22Rv1 (cell line): Measurements from ENCODE around the gene BMAL1.
"Not testable (repeated sequence)": the region's sequence is repeated elsewhere in the genome, so short reads cannot be mapped to it uniquely, and the experiment has no call there.

Source experiments
- H3K27ac ChIP-seq: fragments of 450-650 bp; 2 replicates; pipeline ENCODE4 v1.5.1; 2017
- CTCF ChIP-seq: fragments of 450-650 bp; IDR thresholded peaks from 2 replicates; pipeline ENCODE4 v1.5.1; 2017; ENCODE audit warnings: mild to moderate bottlenecking
- ZFX ChIP-seq: fragments of 450-650 bp; IDR thresholded peaks from 2 replicates; pipeline ENCODE4 v1.6.1; 2017; ENCODE audit warnings: antibody characterized with exemption, borderline replicate concordance

The BMAL1 gene

DNA sequence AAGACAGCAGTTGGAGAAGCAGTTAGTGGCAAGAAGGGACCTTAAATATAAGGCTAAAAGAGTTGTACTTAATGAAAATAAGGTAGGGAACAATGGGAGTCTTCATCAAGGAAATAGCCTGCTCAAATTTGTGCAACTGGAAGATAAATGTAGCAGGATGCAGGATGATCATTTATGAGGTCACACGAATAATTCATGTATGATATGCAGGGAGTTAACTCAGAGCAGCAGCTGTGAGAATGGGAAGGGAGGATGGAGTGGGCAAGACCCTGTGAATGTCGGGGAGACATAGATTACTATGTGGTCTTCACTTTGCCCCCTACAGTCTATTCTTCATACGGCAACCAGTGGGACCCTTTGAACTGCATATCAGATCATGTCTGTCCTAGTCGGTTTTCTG is 25.2 kb upstream of the BMAL1 start:
- H3K27ac ChIP-seq = no peak overlapping the region
- TF ChIP-seq CTCF (no peak), ZFX (no peak)

DNA sequence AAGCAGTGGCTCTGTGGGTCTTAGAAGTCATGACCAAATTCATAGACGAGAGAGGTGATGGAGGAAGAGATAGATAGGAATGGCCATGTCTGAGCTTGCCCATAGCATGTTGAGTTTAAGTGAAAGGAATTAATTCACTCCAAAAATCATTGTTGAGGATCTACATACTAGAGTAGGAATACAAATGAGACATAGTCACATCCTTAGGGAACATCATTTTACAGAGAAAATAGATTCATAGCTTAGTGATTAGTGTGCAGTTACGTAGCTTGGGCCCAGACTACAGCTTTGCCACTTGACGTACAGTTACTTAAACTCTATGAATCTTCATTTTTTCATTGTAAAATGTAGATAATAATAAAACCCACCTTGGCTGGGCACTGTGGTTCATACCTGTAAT is 21.4 kb upstream of the BMAL1 start:
- TF ChIP-seq ZFX (no peak), CTCF (no peak)
- no peak overlapping the region for H3K27ac ChIP-seq

- H3K27ac ChIP-seq = not testable (repeated sequence)
These were observed 19.5 kb upstream of the BMAL1 start for GRCh38 chr11:13258061-13258460.

DNA sequence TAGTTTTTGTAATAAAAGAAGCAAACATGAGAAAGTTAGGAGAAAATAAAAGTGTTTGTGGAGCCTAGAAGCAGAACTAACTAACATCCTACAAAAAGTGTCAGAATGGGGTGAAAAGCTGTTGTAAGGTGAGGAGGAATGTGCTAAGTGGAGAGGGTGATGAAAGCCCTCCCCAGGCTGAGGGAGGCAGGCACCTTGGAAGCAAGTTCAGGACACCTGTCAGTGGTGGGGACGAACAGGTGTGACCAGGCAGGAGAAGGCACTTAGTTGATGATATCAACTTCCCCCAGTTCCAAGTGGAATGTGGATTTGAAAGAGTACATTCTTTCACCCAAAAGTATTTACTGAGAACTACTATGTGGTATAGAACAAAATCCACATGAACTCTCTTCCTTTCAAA is 18.7 kb upstream of the BMAL1 start:
- TF ChIP-seq ZFX (no peak), CTCF (no peak)
- H3K27ac ChIP-seq = no peak overlapping the region

DNA sequence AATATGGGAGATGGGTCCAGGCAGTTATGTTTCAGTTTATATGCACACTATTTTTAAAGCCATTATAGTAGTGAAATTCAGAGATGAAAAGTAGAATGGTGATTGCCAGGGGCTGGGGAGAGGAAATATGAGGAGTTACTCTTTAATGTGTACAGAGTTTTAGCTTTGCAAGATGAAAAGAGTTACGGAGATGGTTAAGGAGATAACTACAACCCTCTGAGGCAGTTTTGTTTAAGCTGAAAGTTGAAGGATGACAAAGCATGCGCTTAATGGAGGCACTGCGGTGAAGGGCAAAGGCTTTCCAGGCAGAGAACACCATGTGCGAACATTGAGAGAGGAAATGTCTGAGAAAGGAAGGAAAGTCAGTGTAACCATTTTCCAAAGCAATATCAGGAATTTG is 18.2 kb upstream of the BMAL1 start:
- no peak for TF ChIP-seq ZFX
- H3K27ac ChIP-seq = no peak overlapping the region

DNA sequence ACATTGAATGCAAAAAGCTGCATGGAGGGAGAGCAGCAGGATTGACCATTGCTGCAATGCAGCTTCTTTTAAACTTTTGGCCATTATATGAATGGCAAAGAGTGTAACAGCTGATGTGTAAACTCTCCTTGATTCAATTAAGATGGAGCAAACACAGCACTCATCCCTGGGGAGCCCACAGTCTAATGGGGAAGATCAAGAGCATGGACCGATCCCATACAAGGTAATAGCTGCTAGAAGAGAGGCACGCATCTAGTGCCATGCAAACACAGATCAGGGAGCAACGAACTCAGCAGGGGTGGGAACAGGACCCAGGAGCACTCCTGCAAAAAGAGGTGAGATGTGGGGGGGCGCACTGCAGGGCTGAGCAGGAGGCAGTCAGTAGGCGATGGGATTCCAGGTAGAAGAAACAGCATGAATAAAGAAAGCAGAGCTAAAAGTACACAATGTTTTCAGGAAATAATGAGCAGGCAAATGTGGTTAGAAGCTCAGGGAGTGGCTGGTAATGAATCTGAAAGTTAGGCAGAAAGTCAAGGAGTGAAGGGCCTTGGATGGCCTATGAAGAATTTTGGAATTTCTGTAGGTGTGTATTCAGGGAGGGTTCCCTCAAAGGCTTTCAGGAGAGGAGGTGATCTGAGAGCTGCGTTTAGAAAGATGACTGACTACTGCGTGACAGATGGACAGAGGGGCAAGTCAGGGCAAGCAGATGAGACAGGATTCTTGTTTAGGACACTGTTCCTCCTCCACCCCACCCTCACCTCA is 17.2 kb upstream of the BMAL1 start:
- no peak overlapping the region for H3K27ac ChIP-seq

GRCh38 chr11:13260963-13261588 is 16.5 kb upstream of the BMAL1 start:
- TF ChIP-seq ZFX (no peak), CTCF (no peak)
- H3K27ac ChIP-seq = no peak overlapping the region

More for the DNA sequence above, 17.2 kb upstream of the BMAL1 start:
- TF ChIP-seq ZFX (no peak), CTCF (no peak)

- no peak overlapping the region for H3K27ac ChIP-seq
- TF ChIP-seq CTCF (no peak), ZFX (no peak)
These were observed 16.0 kb upstream of the BMAL1 start for GRCh38 chr11:13261591-13262061.
